ENCODE measurements around the gene CHD6.

Gene CHD6

DNA sequence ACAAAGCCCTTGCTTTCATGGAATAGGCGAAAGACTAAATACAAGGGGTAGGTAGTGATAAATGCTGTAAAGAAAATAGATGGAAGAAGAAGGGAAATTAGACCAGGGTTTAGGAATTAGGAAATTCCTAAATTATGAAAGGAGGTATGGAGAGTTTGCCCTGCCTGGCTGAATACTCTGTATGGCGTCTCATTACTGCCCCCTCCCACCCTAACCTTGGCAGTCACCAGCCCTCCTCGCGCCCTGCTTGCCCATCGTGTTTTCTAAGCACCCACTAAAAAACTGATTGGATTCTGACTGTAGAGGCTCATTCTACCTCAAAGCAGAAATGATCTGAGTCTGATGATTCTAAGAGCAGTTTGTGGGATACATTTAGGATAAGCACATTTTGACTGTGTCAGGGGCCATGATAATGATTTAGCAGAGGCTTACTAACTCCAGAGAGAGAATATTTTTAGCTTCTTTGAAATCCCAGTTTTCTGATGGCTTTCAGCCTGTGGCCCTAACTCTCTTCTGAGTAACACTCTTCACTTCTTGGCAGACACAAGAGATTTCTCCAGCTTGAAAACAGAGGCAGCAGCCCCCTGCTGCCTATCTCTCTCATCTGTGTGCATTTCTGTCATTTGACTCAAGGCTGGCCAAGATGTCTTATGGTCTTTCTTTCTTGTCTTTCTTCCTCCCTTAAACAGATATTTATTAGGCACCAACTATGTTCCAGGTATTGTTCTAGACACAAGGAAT, 1.4 kb upstream of the CHD6 start:
- DNase-seq, result no peak

DNA sequence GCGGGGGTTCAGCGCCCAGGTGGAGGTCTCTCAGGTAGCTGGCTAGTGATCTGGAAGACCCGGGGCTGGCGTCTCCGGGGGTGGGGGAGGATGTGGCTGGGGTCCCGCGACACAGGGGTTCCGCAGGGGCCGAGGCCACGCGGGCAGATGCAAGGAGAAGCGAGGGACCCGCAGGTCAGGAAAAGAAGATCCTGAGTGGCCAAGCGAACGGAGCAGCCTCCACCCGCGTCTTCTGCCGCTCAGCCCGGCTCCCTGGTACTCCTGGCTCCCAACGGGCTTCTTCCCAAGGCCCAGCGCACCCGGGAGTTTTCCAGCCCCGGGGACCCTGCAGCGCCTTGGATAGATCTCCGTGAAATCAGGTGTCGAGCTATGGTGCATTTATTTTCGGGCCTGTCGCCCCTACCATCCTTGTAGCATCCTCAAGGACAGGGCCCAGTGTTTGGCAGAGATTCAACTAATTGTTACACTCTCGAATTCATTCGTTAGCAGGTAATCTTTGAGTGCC, 682 bp upstream of the CHD6 start:
- no peak for DNase-seq

DNA sequence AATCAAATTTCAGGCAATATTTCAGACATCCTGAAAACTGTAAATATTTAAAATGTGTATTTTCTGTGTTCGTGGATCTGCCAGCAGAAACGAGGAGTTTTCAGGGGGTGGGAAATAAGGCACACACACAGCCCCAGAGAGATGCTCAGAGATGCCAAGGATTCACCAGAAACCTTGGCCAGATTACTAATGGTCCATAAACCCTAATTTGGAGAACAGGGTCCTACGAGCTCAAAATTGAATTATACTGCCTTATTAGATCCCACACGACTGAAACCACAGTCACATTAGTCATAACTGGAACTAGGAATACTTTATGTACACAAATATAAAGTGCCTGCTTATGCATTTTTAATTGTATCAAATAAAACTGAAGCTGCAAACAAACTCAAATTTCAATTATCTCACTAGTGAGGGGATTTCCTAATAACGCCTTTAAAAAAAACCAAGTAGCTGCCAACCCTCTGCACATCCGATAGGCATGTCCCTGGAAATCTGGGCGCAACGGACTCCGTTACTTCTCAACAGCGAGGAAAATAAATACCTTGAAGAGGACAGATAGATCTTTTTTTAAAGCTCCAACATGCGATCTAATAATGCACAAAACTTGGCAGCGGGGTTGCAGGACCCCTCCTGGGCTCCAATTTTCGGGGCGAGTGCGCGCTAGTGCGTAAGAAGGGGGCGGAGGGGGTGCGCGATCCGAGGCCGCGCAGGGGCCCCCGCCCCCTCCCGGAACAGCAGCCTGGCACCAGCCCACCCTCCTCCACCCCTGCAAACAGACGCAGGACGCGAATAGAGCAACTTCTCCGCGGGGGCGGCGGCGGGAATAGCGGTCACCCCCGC, 897 bp downstream of the CHD6 start:
- DNase-seq, result peak; percentile 43

DNA sequence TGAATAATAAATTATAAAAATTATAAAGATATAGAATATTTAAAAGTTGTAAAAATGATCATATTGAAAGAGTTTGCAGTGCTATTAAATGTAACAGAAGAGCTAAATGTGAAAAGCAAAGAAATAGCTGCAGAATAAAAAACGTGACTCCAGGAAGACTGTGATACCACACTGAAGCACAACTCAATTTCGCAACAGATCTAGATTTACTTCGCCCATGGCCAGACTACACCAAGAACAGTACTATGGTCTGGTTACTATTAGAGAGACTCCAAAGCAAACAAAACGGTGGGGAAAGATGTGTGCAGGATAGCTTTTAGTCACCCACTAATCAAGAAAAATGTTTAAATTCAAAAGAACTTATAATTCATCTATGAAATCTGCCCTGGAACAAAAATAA, 1.9 kb downstream of the CHD6 start:
- no peak for DNase-seq

DNA sequence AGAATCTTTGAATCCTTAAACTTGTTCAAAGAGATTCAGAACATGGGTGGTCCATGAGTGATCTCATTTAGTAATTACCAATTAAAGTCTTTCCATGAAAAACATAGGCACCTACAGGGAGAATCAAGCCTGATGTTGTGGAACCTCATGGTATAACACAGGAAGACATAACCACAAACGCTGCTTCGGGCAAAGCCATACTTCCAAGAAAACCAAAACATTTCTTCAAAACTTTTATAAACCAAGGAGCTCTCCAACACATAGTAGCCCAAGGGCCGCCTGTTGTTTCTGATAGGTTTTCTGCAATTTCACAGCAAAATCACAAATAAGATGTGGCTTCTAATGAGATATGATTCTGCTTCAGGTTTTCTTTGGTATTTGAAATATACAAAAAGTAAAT, 2.5 kb downstream of the CHD6 start:
- DNase-seq, result no peak

DNA sequence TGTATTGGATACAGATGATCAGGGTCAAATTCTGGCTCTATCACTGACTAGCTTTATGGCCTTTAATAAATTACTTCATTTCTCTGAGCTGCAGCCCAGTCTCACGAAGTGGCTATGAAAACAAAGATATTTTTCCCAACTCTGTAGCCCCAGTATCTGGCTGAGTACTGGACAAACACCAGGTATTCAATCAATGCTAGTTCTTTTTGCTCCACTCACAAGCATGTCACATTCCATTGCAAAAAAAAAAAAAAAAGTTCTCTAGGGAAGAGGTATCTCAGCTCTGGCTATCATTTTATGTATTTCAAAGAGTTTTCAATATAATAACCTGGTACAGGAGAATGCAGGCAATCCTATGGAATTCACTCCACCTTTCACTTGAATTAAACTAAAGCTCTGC, 3.1 kb downstream of the CHD6 start:
- no peak for DNase-seq

- no peak for DNase-seq
These were observed 4.9 kb downstream of the CHD6 start for GRCh38 chr20:41613321-41613720.

DNA sequence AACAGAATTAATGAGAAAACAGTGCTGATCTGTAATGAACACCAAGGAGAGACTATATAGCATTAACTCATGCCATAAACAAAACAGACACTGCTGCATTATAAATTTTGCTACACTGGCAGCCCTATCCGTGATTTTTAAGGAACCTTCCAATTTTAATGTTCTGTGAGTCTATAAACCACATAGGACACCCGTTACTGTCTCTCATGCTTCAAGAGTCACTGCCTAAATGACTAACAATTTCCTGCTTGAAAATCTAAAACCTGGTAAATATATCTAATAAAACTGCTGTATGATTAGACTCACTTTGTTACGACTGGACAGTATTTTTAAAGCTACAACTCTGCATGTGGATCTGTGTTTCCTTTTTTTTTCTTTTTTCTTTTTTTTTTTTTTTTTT, 8.7 kb downstream of the CHD6 start:
- no peak for DNase-seq

GRCh38 chr20:41608606-41609005, 9.6 kb downstream of the CHD6 start:
- DNase-seq, result no peak

GRCh38 chr20:41607791-41608190, 10.4 kb downstream of the CHD6 start:
- DNase-seq, result no peak

- no peak for DNase-seq
These were observed 14.2 kb downstream of the CHD6 start for GRCh38 chr20:41604002-41604401.

DNA sequence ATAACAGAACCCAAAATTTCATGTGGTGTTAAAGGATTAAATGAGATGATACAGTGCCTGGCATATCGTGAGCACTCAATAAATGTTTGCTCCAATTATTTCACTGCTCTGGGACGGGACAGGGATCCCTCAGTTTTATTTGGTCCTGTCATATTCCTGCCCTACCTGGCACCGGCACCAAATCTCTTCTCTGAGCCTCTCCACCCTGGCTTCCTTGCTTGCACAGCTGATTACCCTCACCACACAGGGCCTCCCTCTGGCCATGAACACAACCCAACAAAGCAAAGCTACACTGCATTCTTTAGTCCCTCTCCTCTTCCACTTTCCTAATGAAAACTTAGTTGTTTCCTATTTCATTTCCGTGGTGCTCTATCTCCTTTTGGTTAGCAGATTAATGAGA, 16.4 kb downstream of the CHD6 start:
- DNase-seq, result no peak

DNA sequence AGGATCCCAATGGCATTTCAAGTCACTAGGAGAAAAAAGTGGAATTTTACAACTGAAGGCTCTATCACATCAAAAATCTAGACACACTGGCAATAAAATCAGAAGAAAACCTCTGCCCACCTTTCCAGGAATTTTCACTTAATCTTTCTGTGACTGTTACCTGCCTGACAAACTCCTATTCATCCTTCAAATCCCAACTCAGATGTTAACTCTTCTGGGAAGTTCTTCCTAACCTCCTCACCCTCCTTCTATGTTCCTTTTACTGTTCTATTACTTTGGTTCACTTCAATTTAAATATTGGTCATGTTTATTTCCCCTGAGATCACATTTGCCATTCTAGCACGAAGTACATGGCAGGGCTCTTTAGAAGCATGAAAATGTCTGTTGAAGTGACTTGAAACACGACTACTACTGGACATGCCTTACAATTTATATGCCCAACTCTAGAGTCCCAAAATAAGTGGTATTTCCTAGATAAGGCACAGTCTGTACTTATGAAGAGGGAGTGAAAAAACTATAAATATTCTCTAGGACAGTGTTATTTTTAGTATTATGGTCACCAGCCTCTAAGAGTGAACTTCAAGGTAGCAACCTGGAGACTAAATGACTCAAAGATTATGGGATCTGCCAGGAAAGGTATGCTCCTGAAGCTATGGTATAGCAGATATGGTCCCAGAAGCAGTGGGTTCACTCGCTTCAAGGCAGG, 17.1 kb downstream of the CHD6 start:
- DNase-seq, result no peak

GRCh38 chr20:41599699-41600104, 18.5 kb downstream of the CHD6 start:
- no peak for DNase-seq

GRCh38 chr20:41598719-41599118, 19.5 kb downstream of the CHD6 start:
- DNase-seq, result no peak

DNA sequence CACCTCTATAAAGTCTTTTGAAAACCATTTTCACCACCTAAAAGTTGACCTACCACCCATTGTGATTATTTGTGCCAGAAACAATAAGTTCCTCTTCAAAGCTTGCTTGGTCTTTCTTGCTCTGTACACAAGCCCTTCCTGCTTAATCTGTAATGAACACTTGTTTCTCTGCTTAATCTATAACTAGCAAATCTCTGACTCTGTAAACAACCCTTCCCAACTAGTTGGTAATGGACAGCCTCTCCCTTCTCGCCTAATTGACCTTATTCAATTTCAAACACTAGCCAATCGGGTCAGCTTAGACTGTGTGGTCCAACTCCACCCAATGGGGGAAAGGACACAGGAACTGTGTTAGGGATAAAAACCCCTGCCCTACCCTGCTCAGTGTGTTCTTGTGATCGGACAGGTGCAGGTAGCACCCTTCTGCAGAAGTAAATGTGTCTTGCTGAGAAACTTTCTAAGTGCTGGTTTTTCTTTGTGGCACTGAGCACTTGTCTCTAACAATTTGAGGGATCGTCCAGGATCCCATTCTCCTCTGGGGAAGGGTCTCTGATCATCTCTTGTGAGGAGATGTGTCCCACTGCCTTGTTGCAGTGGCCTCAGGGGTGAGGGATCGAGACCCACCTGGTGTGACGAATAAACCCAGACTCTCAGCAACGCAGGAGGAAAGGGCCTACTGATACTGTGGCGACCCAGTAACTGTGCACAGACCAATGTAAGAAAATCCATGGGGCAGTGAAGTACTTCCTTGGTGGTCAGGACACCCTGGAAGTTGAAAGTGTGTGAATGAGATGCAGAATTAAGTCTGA, 23.5 kb downstream of the CHD6 start:
- DNase-seq, result no peak

GRCh38 chr20:41592516-41593216, 25.5 kb downstream of the CHD6 start:
- no peak for DNase-seq

DNA sequence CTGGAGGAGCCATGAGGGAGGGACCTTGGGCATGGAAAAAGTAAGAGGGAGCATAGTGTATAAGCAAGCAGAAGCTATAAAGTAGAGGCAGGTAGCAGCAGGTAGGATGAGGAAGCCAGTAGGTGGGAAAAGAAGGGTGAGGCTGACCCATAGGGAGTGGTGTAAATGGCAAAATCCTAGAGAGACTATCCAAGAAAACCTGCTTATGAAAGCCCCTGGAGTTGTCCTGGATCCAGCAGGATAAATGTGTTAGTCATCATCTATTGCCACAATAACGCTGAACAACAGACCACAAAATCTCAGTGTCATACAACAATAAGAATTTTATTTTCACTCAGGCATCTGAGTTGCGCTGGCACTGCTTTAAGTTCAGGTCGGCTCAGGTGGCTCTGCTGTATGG, 30.2 kb downstream of the CHD6 start:
- no peak for DNase-seq

- no peak for DNase-seq
These were observed 30.7 kb downstream of the CHD6 start for GRCh38 chr20:41587523-41587922.

- DNase-seq, result no peak
These were observed 31.4 kb downstream of the CHD6 start for GRCh38 chr20:41586772-41587171.

DNA sequence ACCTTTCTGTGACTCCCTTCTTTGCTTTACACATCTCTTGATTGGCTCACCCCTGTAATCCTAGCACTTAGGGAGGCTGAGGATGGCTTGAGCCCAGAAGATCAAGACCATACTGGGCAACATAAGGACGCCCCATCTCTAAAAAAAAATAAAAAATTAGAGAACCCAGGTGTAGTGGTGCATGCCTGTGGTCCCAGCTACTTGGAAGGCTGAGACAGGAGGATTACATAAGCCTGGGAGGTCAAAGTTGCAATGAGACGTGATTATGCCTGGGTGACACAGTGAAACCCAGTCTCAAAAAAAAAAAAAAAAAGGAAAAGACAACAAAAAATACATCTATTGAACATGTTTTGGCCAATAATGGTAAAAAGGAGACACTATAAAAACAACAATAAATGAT, 37.8 kb downstream of the CHD6 start:
- DNase-seq, result no peak
